ENCODE data around the gene SUFU. TPM values are rescaled to one million over a fixed set of nuclear protein-coding genes. Genes with fewer than 3 reads are reported as not detected.

Gene SUFU
- total RNA-seq, 4 donors from 2014 or later: 5.0 to 8.9 (median 6.8) TPM

GRCh38 chr10:102502029-102502336 lies 1.8 kb upstream of the SUFU start:
- H3K27me3 ChIP-seq: no peaks in the 10 kb centered on the region
- TF ChIP-seq POLR2A (IDR thresholded peaks at IDR 0.05): peak in 2 of 4 donors; percentile 53 to 55
- TF ChIP-seq CTCF (IDR thresholded peaks at IDR 0.05): peak in 1 of 6 experiments; percentile 26
- no peaks in the 10 kb centered on the region for H3K9me3 ChIP-seq
- peak overlapping the region; percentile 96 to 99 (median 98) for H3K27ac ChIP-seq
- H3K4me3 ChIP-seq: peak overlapping the region; percentile 88 to 99 (median 92)
- intact Hi-C loops (cut with DNase I): no loop called here
- H3K4me1 ChIP-seq: peaks cover 11 to 78% (median 41%) of the 10 kb centered on the region in 3 donors
- 0% methylated on average over 5 to 17 of the region's 19 CpGs for WGBS, 2 donors
- peak; percentile 95 for DNase-seq
- no peaks in the 10 kb centered on the region for H3K36me3 ChIP-seq

DNA sequence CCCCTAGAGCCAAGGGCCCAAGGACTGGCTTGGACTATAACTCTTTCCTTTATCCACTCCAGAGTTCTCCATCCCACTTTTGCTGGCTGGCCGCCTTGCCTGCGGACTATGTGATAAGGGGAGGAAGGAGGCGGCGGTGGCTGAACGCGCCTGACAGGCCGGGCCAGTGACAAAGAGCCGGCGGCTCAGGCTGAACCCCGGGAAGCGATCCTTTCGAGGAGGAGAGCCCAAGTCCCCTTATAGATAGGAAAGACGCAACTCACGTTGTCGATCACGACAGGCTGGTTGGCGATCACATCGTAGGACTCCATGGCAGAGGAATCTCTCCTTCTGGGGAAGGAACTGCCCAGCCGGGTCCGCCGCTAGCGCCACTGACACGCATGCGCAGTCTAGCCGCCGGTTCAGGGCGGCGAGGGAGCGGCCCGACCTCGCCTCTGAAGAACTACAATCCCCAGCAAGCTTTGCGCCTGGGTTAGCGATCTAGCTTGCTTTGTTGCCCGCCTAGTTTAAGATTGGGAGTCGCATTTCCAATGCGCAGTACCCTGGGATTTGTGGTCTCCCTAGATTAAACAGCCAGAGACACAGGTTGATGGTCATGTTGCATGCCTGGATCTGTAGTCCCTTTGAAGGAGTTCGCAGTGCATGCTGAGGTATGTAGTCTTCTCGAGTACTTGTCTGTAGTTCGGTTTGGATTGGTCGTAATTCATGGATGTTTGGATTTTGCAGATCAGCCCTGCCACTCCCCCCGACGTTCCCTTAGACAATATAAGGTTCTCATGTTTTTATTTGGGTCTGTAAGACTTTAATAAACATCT lies 1.2 kb upstream of the SUFU start, which contains the start of gene ACTR1A:
Gene ACTR1A, minus strand, starts transcription at position 376 of the 815 bp plus-strand sequence. Its CDS starts 65 bp downstream, at position 311.
- H3K27me3 ChIP-seq: no peaks in the 10 kb centered on the region

GRCh38 chr10:102504179-102504975 lies 605 bp downstream of the SUFU start:
- intact Hi-C loops (cut with DNase I): no loop called here
- 1 to 2% methylated on average over 23 to 33 of the region's 47 CpGs for WGBS, 2 donors
- Histone ChIP-seq H3K27ac (peak overlapping the region; percentile 96 to 99 (median 98)), H3K27me3 (no peaks in the 10 kb centered on the region), H3K9me3 (no peaks in the 10 kb centered on the region), H3K4me1 (peaks cover 18 to 83% (median 60%) of the 10 kb centered on the region in 3 donors), H3K4me3 (peak overlapping the region; percentile 79 to 99 (median 92)), H3K36me3 (peaks cover 0 to 9% (median 0%) of the 10 kb centered on the region in 3 donors)
- DNase-seq: no peak
- TF ChIP-seq CTCF (IDR thresholded peaks at IDR 0.05) (no peak), POLR2A (IDR thresholded peaks at IDR 0.05) (no peak)

More for the DNA sequence above, 1.2 kb upstream of the SUFU start, which contains the start of gene ACTR1A:
- no peaks in the 10 kb centered on the region for H3K36me3 ChIP-seq
- no peaks in the 10 kb centered on the region for H3K9me3 ChIP-seq
- H3K27ac ChIP-seq: peak within 1 kb of the TSS; percentile 96 to 99 (median 98)
- 0% methylated on average over 7 to 15 of the region's 42 CpGs for WGBS, 2 donors
- TF ChIP-seq POLR2A (IDR thresholded peaks at IDR 0.05) (peak in 3 of 4 donors; percentile 65 to 88 (median 71)), CTCF (IDR thresholded peaks at IDR 0.05) (peak in 2 of 6 experiments; percentile 11 to 30)
- peaks cover 17 to 80% (median 46%) of the 10 kb centered on the region in 3 donors for H3K4me1 ChIP-seq
- intact Hi-C loops (cut with DNase I): no loop called here
- DNase-seq: peak; percentile 77
- H3K4me3 ChIP-seq: peak within 1 kb of the TSS; percentile 88 to 99 (median 92)

DNA sequence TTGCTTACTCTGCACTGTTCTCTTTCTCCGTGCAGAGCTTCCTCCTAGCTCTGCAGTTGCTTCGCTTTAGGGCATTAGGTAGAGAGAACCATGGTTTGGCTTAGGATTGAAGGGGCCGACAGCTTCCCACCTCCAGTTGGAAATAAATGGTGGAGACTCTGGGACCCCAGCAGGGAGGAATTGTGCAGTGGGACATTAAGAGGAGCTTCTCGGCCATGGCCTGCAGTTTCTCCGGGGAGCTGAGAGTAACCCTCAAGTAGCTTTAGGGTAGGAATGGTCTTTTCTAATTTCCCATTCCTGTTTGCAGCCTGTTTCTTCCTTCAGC lies 1.2 kb downstream of the SUFU start:
- Histone ChIP-seq H3K9me3 (no peaks in the 10 kb centered on the region), H3K27me3 (no peaks in the 10 kb centered on the region), H3K36me3 (peaks cover 0 to 15% (median 0%) of the 10 kb centered on the region in 3 donors), H3K4me1 (peaks cover 21 to 83% (median 60%) of the 10 kb centered on the region in 3 donors), H3K27ac (peak overlapping the region; percentile 96 to 99 (median 98)), H3K4me3 (peak overlapping the region; percentile 79 to 99 (median 92))
- intact Hi-C loops (cut with DNase I): no loop called here
- DNase-seq: no peak
- TF ChIP-seq POLR2A (IDR thresholded peaks at IDR 0.05) (no peak), CTCF (IDR thresholded peaks at IDR 0.05) (no peak)
- WGBS, 2 donors: 7 to 17% methylated on average over 5 of the region's 5 CpGs

Data from esophagus squamous epithelium (tissue), 5 donors.